ENCODE data around the gene SNX30. TPM values are rescaled to one million over a fixed set of nuclear protein-coding genes. Genes with fewer than 3 reads are reported as not detected.
A peak's percentile ranks its signal among the peaks of the same experiment; 100 is the strongest.

SNX30 gene
- polyA plus RNA-seq, 2 donors = 1.0 to 3.1 TPM

DNA sequence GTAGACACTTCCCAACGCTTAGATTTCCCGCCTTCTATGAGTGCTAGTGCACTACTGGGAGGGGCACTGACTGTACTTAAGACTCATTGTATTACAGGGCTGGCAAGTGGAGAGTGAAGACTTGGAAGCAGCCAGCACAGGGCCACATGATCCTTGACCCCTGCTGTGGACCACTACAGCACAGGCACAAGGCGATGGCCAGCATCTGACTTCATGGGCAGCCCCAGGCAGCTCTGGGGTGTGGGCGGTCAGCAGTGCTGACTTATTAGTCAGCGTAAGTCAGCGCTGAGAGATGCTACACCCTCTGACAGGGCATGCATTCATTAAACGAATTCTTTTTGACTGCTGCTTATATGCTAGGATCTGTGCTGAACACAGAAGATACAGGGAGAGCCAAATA, 130.8 kb downstream of the SNX30 start:
- Histone ChIP-seq H3K27ac (ENCODE audit: low read depth in 2 of 2, low read length in 1 of 2) (peak overlapping the region in 1 of 2 donors; percentile 5), H3K4me3 (ENCODE audit: low read depth in 1 of 2, low read length in 2 of 2) (no peak overlapping the region), H3K27me3 (ENCODE audit: control insufficient read depth in 1 of 2, insufficient read depth in 2 of 2, low read length in 2 of 2) (no peaks in the 10 kb centered on the region), H3K9me3 (ENCODE audit: control insufficient read depth in 2 of 2, insufficient read depth in 1 of 2, low read depth in 1 of 2, low read length in 1 of 2) (no peaks in the 10 kb centered on the region), H3K36me3 (ENCODE audit: control insufficient read depth in 2 of 2, insufficient read depth in 2 of 2, low read length in 1 of 2) (no peaks in the 10 kb centered on the region), H3K4me1 (ENCODE audit: control insufficient read depth in 2 of 2, insufficient read depth in 2 of 2, low read length in 1 of 2) (peaks cover 0 to 2% of the 10 kb centered on the region in 2 donors)
- 84 to 85% methylated on average over 7 of the region's 7 CpGs for WGBS, 2 donors

DNA sequence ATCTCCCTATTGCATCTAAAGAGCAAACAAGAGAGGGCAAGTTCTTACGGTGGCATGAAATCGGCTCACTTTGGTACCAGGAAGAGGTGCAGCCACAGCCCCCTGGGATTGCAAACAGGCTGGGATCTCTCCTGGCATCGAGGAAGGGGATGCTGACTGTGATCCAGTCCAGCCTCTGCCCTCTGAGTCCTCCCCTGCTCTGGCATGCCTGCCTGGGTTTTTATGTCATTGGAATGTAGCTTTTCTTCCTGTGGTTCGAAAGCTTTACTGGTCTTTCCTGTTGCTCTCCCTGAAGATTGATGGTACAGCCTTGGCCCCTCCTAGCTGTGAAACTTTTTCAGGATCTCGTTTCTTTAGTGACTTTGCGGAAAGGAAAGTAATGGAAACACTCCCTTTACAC, 133.5 kb downstream of the SNX30 start:
- H3K9me3 ChIP-seq (ENCODE audit: control insufficient read depth in 2 of 2, insufficient read depth in 1 of 2, low read depth in 1 of 2, low read length in 1 of 2) = no peaks in the 10 kb centered on the region
- H3K36me3 ChIP-seq (ENCODE audit: control insufficient read depth in 2 of 2, insufficient read depth in 2 of 2, low read length in 1 of 2) = no peaks in the 10 kb centered on the region
- H3K27me3 ChIP-seq (ENCODE audit: control insufficient read depth in 1 of 2, insufficient read depth in 2 of 2, low read length in 2 of 2) = no peaks in the 10 kb centered on the region
- 32% methylated on average over 6 of the region's 6 CpGs for WGBS, 2 donors
- H3K27ac ChIP-seq (ENCODE audit: low read depth in 2 of 2, low read length in 1 of 2) = peak overlapping the region; percentile 56 to 73
- no peak overlapping the region for H3K4me3 ChIP-seq (ENCODE audit: low read depth in 1 of 2, low read length in 2 of 2)
- peaks cover 0 to 2% of the 10 kb centered on the region in 2 donors for H3K4me1 ChIP-seq (ENCODE audit: control insufficient read depth in 2 of 2, insufficient read depth in 2 of 2, low read length in 1 of 2)

DNA sequence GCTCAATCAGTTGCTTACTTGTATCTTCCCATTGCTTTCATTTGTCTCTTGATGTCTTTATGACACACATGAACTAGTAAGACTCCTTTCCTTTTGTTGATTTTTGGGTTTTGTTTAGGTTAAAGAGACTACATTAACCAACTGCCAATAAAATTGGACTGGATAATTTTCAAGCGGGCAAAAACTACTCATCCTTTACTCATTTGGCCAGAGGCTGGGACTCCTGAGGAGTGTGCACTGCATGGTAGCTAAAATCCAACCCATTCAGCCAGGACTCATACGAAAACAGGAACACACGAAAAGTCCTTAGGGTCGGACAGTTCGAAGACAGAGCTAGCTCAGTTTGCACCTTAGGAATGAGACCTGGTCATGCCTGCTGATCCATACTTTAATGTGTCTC, 134.2 kb downstream of the SNX30 start:
- peak overlapping the region; percentile 56 to 61 for H3K27ac ChIP-seq (ENCODE audit: low read depth in 2 of 2, low read length in 1 of 2)
- H3K36me3 ChIP-seq (ENCODE audit: control insufficient read depth in 2 of 2, insufficient read depth in 2 of 2, low read length in 1 of 2) = no peaks in the 10 kb centered on the region
- peaks cover 0 to 3% of the 10 kb centered on the region in 2 donors for H3K4me1 ChIP-seq (ENCODE audit: control insufficient read depth in 2 of 2, insufficient read depth in 2 of 2, low read length in 1 of 2)
- 87 to 91% methylated on average over 5 of the region's 5 CpGs for whole genome bisulfite sequencing, 2 donors
- no peaks in the 10 kb centered on the region for H3K27me3 ChIP-seq (ENCODE audit: control insufficient read depth in 1 of 2, insufficient read depth in 2 of 2, low read length in 2 of 2)
- no peak overlapping the region for H3K4me3 ChIP-seq (ENCODE audit: low read depth in 1 of 2, low read length in 2 of 2)
- H3K9me3 ChIP-seq (ENCODE audit: control insufficient read depth in 2 of 2, insufficient read depth in 1 of 2, low read depth in 1 of 2, low read length in 1 of 2) = no peaks in the 10 kb centered on the region

DNA sequence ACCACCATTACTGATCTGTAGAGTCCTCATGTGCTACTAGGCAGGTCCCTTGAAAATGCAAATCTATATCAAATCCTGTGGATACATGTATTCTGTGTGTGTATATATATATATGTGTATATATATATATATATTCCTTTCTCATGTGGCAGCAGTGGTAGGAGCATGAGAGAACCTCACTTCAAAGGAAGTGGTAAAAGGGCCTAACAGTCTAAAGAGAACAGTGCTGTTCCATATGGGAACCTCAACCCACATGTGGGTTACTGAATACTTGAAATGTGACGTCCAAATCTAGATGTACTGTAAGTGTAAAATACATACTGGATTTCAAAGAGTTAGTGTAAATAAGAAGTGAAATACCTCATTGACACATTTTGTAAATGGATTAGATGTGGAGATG, 134.8 kb downstream of the SNX30 start:
- 81 to 86% methylated on average over 1 of the region's 1 CpG for WGBS, 2 donors
- Histone ChIP-seq H3K4me1 (ENCODE audit: control insufficient read depth in 2 of 2, insufficient read depth in 2 of 2, low read length in 1 of 2) (peaks cover 0 to 8% of the 10 kb centered on the region in 2 donors), H3K27me3 (ENCODE audit: control insufficient read depth in 1 of 2, insufficient read depth in 2 of 2, low read length in 2 of 2) (peaks cover 0 to under 1% of the 10 kb centered on the region in 2 donors), H3K36me3 (ENCODE audit: control insufficient read depth in 2 of 2, insufficient read depth in 2 of 2, low read length in 1 of 2) (no peaks in the 10 kb centered on the region), H3K4me3 (ENCODE audit: low read depth in 1 of 2, low read length in 2 of 2) (no peak overlapping the region), H3K9me3 (ENCODE audit: control insufficient read depth in 2 of 2, insufficient read depth in 1 of 2, low read depth in 1 of 2, low read length in 1 of 2) (no peaks in the 10 kb centered on the region), H3K27ac (ENCODE audit: low read depth in 2 of 2, low read length in 1 of 2) (no peak overlapping the region)

DNA sequence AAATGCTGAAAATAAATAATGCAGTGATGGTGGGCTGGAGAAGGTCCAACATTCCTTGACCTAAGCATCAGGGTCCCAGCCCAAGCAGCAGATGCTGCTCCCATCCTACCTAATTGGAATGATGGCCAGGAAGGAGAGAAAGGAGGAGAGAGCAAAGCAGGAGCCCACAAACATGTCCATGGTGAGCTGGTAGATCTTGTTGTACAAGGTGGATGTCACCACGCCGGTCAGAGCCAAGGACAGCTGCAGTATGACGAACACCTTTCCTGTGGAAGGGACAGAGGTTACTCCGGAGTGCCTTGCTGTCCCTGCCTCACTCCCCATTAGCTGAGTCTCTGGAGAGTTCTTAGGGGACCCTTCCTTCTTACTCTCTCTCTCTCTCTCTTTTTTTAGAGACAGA, 135.8 kb downstream of the SNX30 start:
- peaks cover 0 to 14% of the 10 kb centered on the region in 2 donors for H3K4me1 ChIP-seq (ENCODE audit: control insufficient read depth in 2 of 2, insufficient read depth in 2 of 2, low read length in 1 of 2)
- peak overlapping the region in 1 of 2 donors; percentile 11 for H3K27ac ChIP-seq (ENCODE audit: low read depth in 2 of 2, low read length in 1 of 2)
- H3K27me3 ChIP-seq (ENCODE audit: control insufficient read depth in 1 of 2, insufficient read depth in 2 of 2, low read length in 2 of 2) = peaks cover 3% of the 10 kb centered on the region in 2 donors
- H3K36me3 ChIP-seq (ENCODE audit: control insufficient read depth in 2 of 2, insufficient read depth in 2 of 2, low read length in 1 of 2) = no peaks in the 10 kb centered on the region
- no peaks in the 10 kb centered on the region for H3K9me3 ChIP-seq (ENCODE audit: control insufficient read depth in 2 of 2, insufficient read depth in 1 of 2, low read depth in 1 of 2, low read length in 1 of 2)
- WGBS, 2 donors = 79 to 86% methylated on average over 4 of the region's 4 CpGs
- H3K4me3 ChIP-seq (ENCODE audit: low read depth in 1 of 2, low read length in 2 of 2) = no peak overlapping the region

DNA sequence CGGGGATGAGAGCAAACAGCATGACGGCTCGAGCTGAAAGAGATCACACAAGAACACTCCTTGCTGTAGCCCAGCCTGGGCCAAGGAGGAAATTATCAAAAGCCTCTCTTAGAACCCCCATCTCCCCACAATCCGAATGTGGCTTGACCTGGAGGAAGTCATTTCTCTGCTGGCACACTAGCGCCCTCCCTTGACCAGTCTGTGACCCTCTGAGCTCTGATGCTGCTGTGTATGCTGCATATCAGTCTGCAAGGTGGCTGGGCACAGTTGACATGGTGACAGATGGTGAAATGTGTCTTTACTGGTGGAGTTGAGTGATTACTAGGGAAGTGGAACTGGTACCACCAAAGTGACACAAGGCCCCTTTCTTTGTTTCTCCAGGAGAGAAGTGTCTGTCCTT, 136.8 kb downstream of the SNX30 start:
- Histone ChIP-seq H3K4me3 (ENCODE audit: low read depth in 1 of 2, low read length in 2 of 2) (no peak overlapping the region), H3K27me3 (ENCODE audit: control insufficient read depth in 1 of 2, insufficient read depth in 2 of 2, low read length in 2 of 2) (peaks cover 3% of the 10 kb centered on the region in 2 donors), H3K27ac (ENCODE audit: low read depth in 2 of 2, low read length in 1 of 2) (no peak overlapping the region), H3K9me3 (ENCODE audit: control insufficient read depth in 2 of 2, insufficient read depth in 1 of 2, low read depth in 1 of 2, low read length in 1 of 2) (no peaks in the 10 kb centered on the region), H3K36me3 (ENCODE audit: control insufficient read depth in 2 of 2, insufficient read depth in 2 of 2, low read length in 1 of 2) (no peaks in the 10 kb centered on the region), H3K4me1 (ENCODE audit: control insufficient read depth in 2 of 2, insufficient read depth in 2 of 2, low read length in 1 of 2) (peaks cover 0 to 14% of the 10 kb centered on the region in 2 donors)
- WGBS, 2 donors = 64 to 69% methylated on average over 5 of the region's 5 CpGs

DNA sequence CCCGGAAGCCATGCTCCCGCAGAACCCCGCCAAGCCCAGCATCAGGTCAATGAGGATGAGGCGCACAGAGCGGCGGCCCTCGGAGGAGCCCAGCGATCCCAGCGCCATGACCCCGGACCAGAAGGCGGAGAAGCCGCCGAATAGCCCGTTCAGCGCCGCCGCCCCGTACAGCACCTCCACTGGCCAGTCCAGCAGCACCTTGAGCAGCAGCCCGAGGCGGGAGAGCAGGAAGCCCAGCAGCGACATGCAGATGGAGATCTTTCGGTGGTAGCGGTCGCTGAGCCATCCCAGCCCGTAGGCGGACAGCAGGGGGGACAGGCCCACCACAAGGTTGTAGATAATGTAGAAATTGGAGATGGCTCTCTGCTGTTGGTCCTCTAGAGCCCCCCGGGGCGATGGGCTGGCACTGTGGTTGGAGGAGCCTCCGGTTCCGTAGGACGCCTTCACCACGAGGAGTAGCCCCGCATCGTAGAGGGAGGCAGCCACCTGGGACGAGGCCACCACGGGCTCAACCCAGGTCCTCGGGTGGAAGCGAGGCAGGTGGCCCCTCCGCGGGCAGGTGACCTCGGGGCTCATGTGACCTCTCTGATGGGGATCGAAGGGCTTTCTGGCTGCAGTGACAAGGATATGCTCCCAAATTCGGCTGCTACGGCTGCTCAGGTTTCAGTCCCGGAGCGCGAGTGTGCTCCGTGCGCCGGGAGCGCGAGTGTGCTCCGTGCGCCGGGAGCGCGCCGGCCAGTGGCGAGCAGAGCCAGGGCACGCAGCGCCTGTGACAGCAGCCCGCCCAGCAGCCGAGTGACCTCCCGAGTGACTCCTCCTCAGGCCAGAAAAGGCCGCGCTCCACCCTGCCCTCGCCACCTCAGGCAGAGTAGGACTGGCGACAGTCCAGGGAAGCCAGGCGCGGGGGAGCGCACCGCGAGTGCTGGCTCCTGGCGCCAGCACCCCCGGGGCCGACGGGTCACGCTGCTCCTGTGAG, 139.8 kb downstream of the SNX30 start, which contains the start of gene SLC46A2:
SLC46A2 (minus strand) TSS at position 771 of the 976 bp plus-strand sequence; CDS start at position 576, 195 bp downstream.
- peaks cover 3% of the 10 kb centered on the region in 2 donors for H3K27me3 ChIP-seq (ENCODE audit: control insufficient read depth in 1 of 2, insufficient read depth in 2 of 2, low read length in 2 of 2)
- H3K4me3 ChIP-seq (ENCODE audit: low read depth in 1 of 2, low read length in 2 of 2) = peak within 1 kb of the TSS; percentile 19 to 40
- no peaks in the 10 kb centered on the region for H3K36me3 ChIP-seq (ENCODE audit: control insufficient read depth in 2 of 2, insufficient read depth in 2 of 2, low read length in 1 of 2)
- peaks cover 0 to 12% of the 10 kb centered on the region in 2 donors for H3K4me1 ChIP-seq (ENCODE audit: control insufficient read depth in 2 of 2, insufficient read depth in 2 of 2, low read length in 1 of 2)
- no peak within 1 kb of the TSS for H3K27ac ChIP-seq (ENCODE audit: low read depth in 2 of 2, low read length in 1 of 2)
- H3K9me3 ChIP-seq (ENCODE audit: control insufficient read depth in 2 of 2, insufficient read depth in 1 of 2, low read depth in 1 of 2, low read length in 1 of 2) = no peaks in the 10 kb centered on the region
- 15 to 18% methylated on average over 70 to 78 of the region's 78 CpGs for WGBS, 2 donors

DNA sequence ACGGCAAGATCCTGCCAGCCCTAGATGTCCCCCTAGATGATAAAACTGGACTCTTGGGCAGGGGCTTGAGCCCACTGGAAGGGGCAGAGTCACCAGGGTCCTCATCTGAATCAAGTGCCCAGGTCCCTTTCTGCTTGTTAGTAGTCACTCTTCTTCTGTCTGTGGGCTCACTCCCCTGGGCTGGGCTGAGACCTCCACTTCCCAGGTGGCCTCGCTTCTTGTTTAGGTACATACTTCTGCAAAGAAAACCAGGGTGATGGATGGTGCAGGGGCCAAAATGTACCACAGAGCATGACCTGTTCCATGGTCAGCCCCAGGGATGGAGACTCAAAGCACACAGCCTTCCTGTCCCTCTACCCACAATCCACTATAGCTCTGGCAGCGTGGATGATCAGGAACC, 141.0 kb downstream of the SNX30 start:
- Histone ChIP-seq H3K27me3 (ENCODE audit: control insufficient read depth in 1 of 2, insufficient read depth in 2 of 2, low read length in 2 of 2) (peaks cover 3% of the 10 kb centered on the region in 2 donors), H3K36me3 (ENCODE audit: control insufficient read depth in 2 of 2, insufficient read depth in 2 of 2, low read length in 1 of 2) (no peaks in the 10 kb centered on the region), H3K4me3 (ENCODE audit: low read depth in 1 of 2, low read length in 2 of 2) (no peak overlapping the region), H3K4me1 (ENCODE audit: control insufficient read depth in 2 of 2, insufficient read depth in 2 of 2, low read length in 1 of 2) (peaks cover 0 to 12% of the 10 kb centered on the region in 2 donors), H3K9me3 (ENCODE audit: control insufficient read depth in 2 of 2, insufficient read depth in 1 of 2, low read depth in 1 of 2, low read length in 1 of 2) (no peaks in the 10 kb centered on the region), H3K27ac (ENCODE audit: low read depth in 2 of 2, low read length in 1 of 2) (no peak overlapping the region)
- 90 to 94% methylated on average over 3 of the region's 3 CpGs for WGBS, 2 donors

DNA sequence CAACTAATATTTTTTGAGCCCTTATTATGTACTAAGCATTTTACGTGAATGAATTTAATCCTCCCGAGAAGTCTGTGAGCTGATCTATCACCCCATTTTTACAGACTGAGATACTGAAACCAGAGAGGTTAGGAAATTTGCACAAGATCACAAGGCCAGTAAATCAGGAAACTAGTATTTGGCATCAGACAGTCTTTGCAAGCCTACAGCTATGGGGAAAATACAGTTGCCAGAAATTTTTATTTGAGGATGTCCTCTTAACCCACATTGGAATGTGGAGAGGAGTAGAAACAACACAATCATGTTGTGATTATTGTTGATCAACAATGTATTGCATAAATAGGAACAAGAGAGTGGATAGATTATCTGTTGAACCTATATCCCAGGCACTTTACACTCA, 142.4 kb downstream of the SNX30 start:
- Histone ChIP-seq H3K4me3 (ENCODE audit: low read depth in 1 of 2, low read length in 2 of 2) (no peak overlapping the region), H3K36me3 (ENCODE audit: control insufficient read depth in 2 of 2, insufficient read depth in 2 of 2, low read length in 1 of 2) (no peaks in the 10 kb centered on the region), H3K9me3 (ENCODE audit: control insufficient read depth in 2 of 2, insufficient read depth in 1 of 2, low read depth in 1 of 2, low read length in 1 of 2) (no peaks in the 10 kb centered on the region), H3K4me1 (ENCODE audit: control insufficient read depth in 2 of 2, insufficient read depth in 2 of 2, low read length in 1 of 2) (peaks cover 0 to 12% of the 10 kb centered on the region in 2 donors), H3K27me3 (ENCODE audit: control insufficient read depth in 1 of 2, insufficient read depth in 2 of 2, low read length in 2 of 2) (peaks cover 3% of the 10 kb centered on the region in 2 donors), H3K27ac (ENCODE audit: low read depth in 2 of 2, low read length in 1 of 2) (no peak overlapping the region)
- 88 to 91% methylated on average over 2 of the region's 2 CpGs for WGBS, 2 donors

All from esophagus (tissue), 2 donors.